HG03571 (cell line): Measurements from ENCODE around the gene ZNF800.
"Not testable (repeated sequence)": the region's sequence is repeated elsewhere in the genome, so short reads cannot be mapped to it uniquely, and the experiment has no call there.

Source experiments
- ATAC-seq: cut with Tn5 transposase; IDR thresholded peaks from one replicate; pipeline ENCODE4 v1.9.1; 2021; ENCODE audit not compliant: unreplicated experiment

The ZNF800 gene

DNA sequence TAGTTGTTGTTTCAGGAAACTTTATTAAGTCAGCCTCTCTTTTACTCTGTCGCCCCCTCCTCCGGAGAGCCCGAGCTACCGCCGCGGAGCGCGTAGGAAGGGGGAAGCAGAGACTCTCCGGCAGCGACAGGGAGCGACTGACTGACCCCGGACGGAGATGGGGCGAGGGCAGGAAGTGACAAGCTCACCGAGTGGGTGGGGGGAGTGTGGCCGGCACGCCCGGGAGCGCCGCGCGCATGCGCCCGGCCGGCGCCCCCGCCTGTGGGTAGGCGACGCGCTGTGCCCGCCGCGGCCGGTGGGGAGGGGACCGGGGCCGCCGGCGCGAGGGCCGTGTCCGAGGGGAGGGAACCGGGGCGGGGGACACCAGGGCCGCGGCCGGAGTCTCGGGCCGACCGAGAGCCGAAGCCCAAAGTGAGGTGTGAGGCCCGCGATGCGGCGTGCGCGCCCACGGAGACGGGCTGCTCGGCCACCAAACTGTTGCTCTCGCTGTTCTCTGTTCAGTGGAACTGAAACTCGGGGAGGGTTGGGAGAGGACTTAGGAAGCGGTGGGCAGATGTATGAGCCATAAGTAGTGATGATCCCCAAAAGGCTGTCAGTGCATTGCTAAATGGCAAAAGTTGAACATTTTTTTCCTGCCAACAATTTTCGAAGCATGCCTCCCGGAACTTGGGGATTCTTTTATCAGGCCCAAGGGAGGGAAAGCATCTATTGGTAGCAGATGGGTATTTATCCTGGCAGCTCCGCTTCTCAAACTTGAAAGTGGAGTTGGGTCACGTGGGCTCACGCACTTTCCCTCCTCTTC lies at the start of gene ZNF800:
ZNF800 (minus strand) TSS at position 143 of the 802 bp plus-strand sequence. CDS start 1,151 bp downstream, outside the sequence.
- peak; percentile 79 for ATAC-seq

GRCh38 chr7:127440206-127440605 lies 47.7 kb upstream of the ZNF800 start:
- no peak for ATAC-seq

DNA sequence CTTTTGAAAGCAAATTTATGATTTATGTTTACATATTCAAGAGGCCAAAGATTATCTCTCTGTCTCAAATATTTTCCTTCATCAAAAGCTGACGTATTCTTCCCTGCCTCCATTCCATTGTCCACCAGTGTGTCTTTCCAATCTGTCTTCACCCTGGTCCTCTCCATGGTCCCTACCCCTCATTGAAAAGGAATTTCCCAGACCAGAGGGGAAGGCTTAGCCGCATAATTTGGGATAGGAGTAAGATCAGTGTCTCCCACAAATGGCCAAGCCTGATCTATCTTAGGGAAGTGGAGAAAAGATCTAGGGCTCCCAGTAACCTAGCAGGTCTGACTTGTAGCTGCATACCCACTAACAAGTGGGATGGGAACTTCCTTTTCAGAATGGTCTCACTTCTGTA lies 46.3 kb upstream of the ZNF800 start:
- no peak for ATAC-seq

- ATAC-seq: no peak
These were observed 45.3 kb upstream of the ZNF800 start for GRCh38 chr7:127437837-127438236.

DNA sequence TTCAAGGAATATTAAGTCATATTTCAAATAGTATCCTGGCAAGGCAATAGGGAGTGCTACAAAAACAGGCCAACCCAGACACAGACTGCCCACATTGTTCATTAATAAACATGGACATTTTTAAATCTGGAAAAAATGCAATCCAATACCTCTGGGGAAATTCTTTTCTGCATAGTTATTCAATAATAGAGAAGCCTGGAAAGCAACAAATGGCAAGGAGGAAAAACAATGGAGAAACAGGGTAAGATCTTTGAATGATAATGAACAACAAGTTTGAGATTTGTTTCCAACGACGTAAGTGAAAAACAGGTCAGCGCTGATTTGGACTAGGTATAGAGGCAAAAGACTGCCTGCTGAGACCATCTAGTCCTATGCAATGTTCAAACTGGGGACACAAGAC lies 44.7 kb upstream of the ZNF800 start:
- ATAC-seq: no peak

DNA sequence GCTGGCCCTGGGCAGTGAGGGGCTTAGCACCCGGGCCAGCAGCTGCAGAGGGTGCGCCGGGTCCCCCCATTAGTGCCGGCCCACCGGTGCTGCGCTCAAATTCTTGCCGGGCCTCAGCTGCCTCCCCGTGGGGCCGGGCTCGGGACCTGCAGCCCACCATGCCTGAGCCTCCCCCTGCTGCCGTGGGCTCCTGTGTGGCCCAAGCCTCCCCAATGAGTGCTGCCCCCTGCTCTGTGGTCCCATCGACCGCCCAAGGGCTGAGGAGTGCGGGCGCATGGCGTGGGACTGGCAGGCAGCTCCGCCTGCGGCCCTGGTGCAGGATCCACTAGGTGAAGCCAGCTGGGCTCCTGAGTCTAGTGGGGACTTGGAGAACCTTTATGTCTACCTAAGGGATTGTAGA lies 36.8 kb upstream of the ZNF800 start:
- ATAC-seq: not testable (repeated sequence)

DNA sequence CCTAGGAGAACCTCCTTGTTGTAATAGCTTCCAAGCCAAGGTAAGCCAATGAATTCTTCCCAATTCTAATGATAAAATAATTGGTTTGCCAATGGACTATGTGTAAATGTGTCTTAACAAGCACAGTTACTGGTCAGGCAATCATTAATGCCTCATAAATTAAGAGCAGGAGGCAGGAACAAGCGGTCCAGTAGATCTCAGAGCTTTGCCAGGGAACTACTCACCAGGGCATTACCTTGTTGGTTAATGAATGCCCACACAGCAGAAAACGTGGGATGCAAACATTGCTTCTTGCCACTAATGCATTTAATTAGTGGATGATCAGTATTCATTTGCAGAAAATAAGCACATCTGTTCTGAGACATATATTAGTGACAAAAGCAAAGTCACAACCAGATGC lies 26.7 kb upstream of the ZNF800 start:
- ATAC-seq: no peak

DNA sequence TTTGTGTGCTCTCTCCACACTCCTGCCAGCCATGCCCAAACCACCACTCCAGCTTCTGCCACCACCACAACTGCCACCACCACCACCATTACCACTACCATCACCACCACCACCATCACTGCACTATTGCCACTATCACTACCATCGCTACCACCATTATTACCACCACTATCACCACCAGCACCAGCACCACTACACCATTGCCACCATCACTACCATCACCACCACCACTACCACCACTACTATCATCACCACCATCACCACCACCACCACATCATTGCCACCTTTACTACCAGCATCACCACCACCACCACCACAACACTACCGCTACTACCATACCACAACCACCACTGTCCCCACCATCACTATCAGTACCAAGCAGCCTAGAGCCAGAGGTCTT lies 26.0 kb upstream of the ZNF800 start:
- no peak for ATAC-seq

DNA sequence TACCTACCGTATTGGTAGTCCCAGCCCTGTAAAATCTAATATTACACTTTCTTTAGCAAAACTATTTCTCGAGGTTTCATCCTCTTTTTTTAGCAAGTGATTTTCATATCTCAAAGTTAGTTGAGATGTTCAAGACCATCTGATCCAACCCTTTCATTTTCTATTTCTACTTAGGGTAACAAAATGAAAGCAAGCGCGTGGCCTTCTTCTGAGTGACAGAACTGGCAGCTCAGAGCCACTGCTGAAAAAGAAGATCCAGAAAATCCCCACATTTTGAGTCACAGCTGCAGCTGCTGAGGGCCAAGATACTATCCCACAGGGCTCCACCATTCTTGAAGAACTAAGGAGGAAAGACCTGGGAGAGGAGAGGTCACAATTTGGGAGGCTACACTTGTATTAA lies 24.8 kb upstream of the ZNF800 start:
- ATAC-seq: peak; percentile 72

DNA sequence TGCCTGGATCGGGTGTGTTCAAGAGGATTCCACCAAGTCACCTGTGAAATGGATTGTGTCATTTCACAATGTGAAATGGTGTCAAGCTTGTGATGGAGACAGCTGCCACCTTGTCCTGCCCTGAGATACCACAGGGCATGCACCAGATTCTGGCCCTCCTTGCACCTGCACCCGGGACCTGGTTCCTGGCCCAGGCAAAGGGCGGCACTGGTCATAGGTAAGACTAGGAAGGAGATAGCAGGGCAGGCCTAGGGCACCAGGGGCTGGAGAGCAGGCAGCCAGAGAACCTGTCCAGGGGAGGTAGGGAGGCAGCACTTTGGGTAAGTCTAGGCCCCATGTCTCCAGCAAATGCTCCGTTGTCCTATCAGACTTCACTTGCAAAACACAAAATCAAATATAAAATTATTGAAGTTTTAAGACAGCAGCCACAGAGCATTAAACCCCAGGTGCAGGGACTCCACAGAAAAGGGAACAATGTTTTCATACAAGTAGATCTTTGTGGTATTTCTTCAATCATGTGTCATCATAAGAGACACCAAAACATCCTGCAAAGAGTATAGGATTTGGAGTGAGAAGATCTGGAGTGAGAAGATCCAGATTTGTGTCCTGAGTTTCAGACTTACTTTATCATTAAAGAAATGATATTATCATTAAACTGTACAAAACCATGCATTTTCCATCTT lies 22.7 kb upstream of the ZNF800 start:
- ATAC-seq: no peak

- peak; percentile 67 for ATAC-seq
These were observed 21.5 kb upstream of the ZNF800 start for GRCh38 chr7:127413962-127414361.

DNA sequence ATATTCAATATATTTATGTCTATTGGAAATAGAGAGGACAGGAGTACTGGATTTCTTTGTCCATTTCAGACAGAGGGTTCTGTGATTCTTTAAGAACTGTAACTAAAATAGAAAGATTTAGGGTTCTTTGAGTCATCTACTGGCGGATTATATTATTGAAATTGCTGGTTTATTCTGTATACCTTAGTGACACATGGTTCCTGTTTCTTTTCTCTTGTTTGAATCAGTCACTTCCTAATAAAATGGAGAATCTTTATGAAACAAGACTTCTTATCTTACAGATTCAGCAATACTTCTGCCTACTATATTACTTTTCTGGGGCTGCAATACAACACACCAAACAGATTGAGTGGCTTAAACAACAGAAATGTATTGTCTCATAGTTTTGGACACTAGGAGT lies 20.8 kb upstream of the ZNF800 start:
- no peak for ATAC-seq

DNA sequence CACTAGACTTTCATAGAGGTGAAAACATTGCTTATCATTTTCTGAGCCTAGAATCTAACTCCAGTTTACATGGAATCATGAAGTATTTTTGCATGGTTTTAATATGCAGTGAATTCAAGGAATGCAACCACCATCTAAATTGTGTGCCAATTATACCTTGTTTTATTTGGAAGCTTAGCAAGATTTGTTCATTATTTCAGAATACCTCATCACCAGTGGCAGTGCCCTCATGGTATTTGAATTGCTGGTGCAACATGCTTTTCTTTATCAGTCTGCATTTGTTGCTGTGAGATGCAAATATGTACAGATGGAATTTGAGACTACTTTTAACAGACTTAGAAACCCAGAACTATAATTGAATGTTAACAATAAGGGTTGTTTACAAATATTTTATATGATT lies 18.7 kb upstream of the ZNF800 start:
- ATAC-seq: no peak

DNA sequence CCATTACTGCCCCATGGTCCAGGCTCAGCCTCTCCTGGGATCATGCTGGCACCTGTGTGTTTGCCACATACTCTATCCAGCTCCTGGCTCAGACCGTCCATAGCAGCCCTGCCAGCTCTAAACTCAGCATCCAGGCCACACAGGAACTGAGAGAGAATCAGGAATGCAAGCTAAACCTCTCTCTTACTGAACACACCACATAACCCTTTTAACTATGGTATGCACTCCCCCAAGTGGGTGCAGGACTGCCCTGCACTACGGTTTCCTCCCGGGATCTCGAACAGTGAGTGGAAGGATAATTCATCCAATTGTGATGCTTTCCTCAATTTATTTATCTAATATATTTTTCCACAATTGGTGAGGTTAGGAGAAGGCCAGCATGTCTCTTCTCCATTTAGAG lies 17.1 kb upstream of the ZNF800 start:
- ATAC-seq: no peak

- ATAC-seq: no peak
These were observed 12.0 kb upstream of the ZNF800 start for GRCh38 chr7:127404286-127405072.

- peak; percentile 31 for ATAC-seq
These were observed 3.7 kb upstream of the ZNF800 start for GRCh38 chr7:127396184-127396583.

DNA sequence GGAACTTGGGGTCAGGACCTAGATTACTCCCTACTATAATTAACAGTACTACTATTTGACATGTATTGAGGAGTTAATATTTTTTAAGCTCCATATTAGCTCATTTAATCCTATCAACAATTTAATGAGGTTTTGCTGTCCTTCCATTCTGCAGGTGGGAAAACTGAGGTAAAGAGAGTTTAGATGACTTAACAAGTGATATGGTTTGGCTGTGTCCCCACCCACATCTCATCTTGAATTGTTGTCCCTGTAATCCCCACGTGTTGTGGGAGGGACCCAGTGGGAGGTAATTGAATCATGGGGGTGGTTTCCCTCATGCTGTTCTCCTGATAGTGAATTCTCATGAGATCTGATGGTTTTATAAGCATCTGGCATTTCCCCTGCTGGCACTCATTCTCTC lies 2.6 kb upstream of the ZNF800 start:
- not testable (repeated sequence) for ATAC-seq

DNA sequence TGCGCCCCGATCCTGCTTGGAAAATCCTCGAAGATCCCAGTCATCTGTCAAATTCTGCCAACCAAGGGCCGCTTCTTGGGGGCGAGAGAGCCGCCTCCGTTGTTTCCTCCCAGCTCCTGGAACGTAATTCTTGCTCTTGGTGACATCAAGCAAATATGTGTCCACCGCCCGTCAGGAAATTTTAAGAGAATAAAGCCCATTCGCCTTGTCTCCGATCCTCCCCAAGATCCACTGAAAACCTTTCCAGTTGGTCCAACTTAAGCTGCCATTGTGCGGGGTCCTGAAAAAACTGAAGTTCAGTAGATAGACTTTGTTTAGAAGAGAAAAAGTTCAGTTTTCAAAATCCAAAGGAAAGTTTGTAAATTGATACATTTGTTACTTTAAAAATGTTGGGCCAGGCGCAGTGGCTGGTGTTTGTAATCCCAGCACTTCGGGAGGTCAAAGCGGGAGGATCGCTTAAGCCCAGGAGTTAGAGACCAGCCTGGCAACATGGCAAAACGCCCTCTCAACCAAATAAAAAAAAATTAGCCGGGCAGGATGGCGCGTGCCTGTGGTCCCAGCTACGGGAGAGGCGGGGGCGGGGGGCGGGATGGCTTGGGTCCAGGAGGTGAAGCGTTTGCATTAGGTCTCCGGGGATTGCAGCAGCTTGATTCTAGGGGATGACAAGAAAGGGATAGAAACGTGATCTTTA lies 1.0 kb upstream of the ZNF800 start:
- ATAC-seq: no peak

GRCh38 chr7:127392182-127392565 lies 334 bp downstream of the ZNF800 start:
- peak; percentile 34 for ATAC-seq

- ATAC-seq: peak; percentile 35
These were observed 822 bp downstream of the ZNF800 start for GRCh38 chr7:127391591-127392181.
